WTC11 (cell line): Measurements from ENCODE around the gene AGAP1.

Experiments used
- CTCF ChIP-seq: fragments of 200-600 bp; IDR thresholded peaks from 2 replicates; pipeline ENCODE4 v1.8.0; 2022; ENCODE audit warnings: antibody characterized with exemption
- E2F1 ChIP-seq: sonication (generic); formaldehyde crosslinking; IDR thresholded peaks from 2 replicates; pipeline ENCODE4 v1.8.0; 2022; ENCODE audit warnings: mild to moderate bottlenecking, missing genetic modification reagents
- USF2 ChIP-seq: sonication (generic); formaldehyde crosslinking; IDR thresholded peaks from 2 replicates; pipeline ENCODE4 v1.8.1; 2023; ENCODE audit warnings: mild to moderate bottlenecking, missing genetic modification reagents, moderate library complexity
- ZBTB21 ChIP-seq: sonication (generic); formaldehyde crosslinking; IDR thresholded peaks from 2 replicates; pipeline ENCODE4 v1.8.1; 2023; ENCODE audit warnings: mild to moderate bottlenecking, missing genetic modification reagents, borderline replicate concordance
- ZNF317 ChIP-seq: sonication (generic); formaldehyde crosslinking; IDR thresholded peaks from 2 replicates; pipeline ENCODE4 v1.8.1; 2023; ENCODE audit warnings: low read depth, mild to moderate bottlenecking, moderate library complexity, missing genetic modification reagents, borderline replicate concordance
- ZSCAN18 ChIP-seq: fragments of 250-450 bp; sonication (Bioruptor Pico); IDR thresholded peaks from 2 replicates; pipeline ENCODE4 v2.1.2; 2022; ENCODE audit warnings: mild to moderate bottlenecking, moderate library complexity

- TF ChIP-seq USF2 (no peak), E2F1 (CRISPR knock-in tag) (no peak), ZBTB21 (CRISPR knock-in tag) (no peak), ZSCAN18 (CRISPR knock-in tag) (no peak), CTCF (no peak), ZNF317 (CRISPR knock-in tag) (no peak)
These were observed 305.4 kb downstream of the AGAP1 start for GRCh38 chr2:235799281-235799680.
